ENCODE measurements around the gene MYLK. TPM values are rescaled to one million over a fixed set of nuclear protein-coding genes. Genes with fewer than 3 reads are reported as not detected.

The MYLK gene
- total and polyA plus RNA-seq, 9 of the 15 experiments (the other 6 are each of a cell fraction or from before 2014, with no cell fraction given): 0.11 to 0.53 (median 0.18) TPM; not detected in 2

- no peak overlapping the region for H3K4me3 ChIP-seq
- H3K36me3 ChIP-seq (ENCODE audit: control insufficient read depth, insufficient read depth, low read length): no peaks in the 10 kb centered on the region
- in situ Hi-C loops (cut with MboI): no loop called here
- ChIA-PET CTCF (ENCODE audit: low intra/inter-chr PET ratio) (no interaction called here), POLR2A (no interaction called here)
- H3K79me2 ChIP-seq (ENCODE audit: control insufficient read depth, insufficient read depth, low read length): no peaks in the 10 kb centered on the region
- peaks cover 0 to 6% of the 10 kb centered on the region in 2 experiments; a peak in 1 of 5 replicates for H3K27me3 ChIP-seq (ENCODE audit: control insufficient read depth in 2 of 2, insufficient read depth in 2 of 2, low read length in 2 of 2)
- no peaks in the 10 kb centered on the region for H4K20me1 ChIP-seq (replicated peaks; ENCODE audit: control insufficient read depth, insufficient read depth, low read length)
- no peak overlapping the region for H3K9ac ChIP-seq (ENCODE audit: insufficient read depth in 1 of 2, low read depth in 2 of 2, low read length in 2 of 2)
- no peaks in the 10 kb centered on the region for H3K9me3 ChIP-seq (replicated peaks; ENCODE audit: control insufficient read depth, insufficient read depth, low read depth, low read length)
- DNase-seq (ENCODE audit: extremely low read depth in 1 of 4, low spot score in 3 of 4) (no peak), FAIRE-seq (no peak), ATAC-seq (no peak)
- no peak overlapping the region for H3K27ac ChIP-seq (ENCODE audit: extremely low read depth, low read depth, low read length)
- no peak overlapping the region for H2AFZ ChIP-seq (ENCODE audit: low read depth, low read length)
- H3K4me1 ChIP-seq (replicated peaks in 1 of 2; ENCODE audit: control insufficient read depth in 2 of 2, insufficient read depth in 2 of 2, low read length in 2 of 2): no peaks in the 10 kb centered on the region
- H3K4me2 ChIP-seq (ENCODE audit: insufficient read depth, low read length): no peak overlapping the region
- no peaks in the 10 kb centered on the region for H3K9me1 ChIP-seq (ENCODE audit: control insufficient read depth, insufficient read depth, low read length)
- intact Hi-C loops (cut with micrococcal nuclease): no loop called here
- no TSS peak for BruUV-seq (replicated peaks)
- WGBS (ENCODE audit: insufficient coverage, low coverage, missing lambda C conversion rate): 0% methylated on average over 5 of the region's 5 CpGs
- TF ChIP-seq ESRRB (CRISPR knock-in tag; IDR thresholded peaks at IDR 0.05; ENCODE audit: borderline replicate concordance): no peak
- TF ChIP-seq UBTF (IDR thresholded peaks at IDR 0.05; ENCODE audit: borderline replicate concordance in 1 of 2, low read depth in 2 of 2, low read length in 2 of 2): no peak
- TF ChIP-seq ZBTB34 (CRISPR knock-in tag; IDR thresholded peaks at IDR 0.05): no peak
- TF ChIP-seq ZNF449 (CRISPR knock-in tag; IDR thresholded peaks at IDR 0.05): no peak
- no peak for TF ChIP-seq KLF13 (tag; IDR thresholded peaks at IDR 0.05; ENCODE audit: borderline replicate concordance, low read depth)
- TF ChIP-seq MTA1 (IDR thresholded peaks at IDR 0.05; ENCODE audit: borderline replicate concordance): no peak
- no peak for TF ChIP-seq CREBBP (IDR thresholded peaks at IDR 0.05; ENCODE audit: low read depth, low read length)
- TF ChIP-seq MEF2D (tag; conservative IDR thresholded peaks at IDR 0.05; ENCODE audit: low read depth): no peak
- TF ChIP-seq ZBTB33 (CRISPR knock-in tag; IDR thresholded peaks at IDR 0.05): no peak
- no peak for TF ChIP-seq RBBP5 (IDR thresholded peaks at IDR 0.05; ENCODE audit: borderline replicate concordance, insufficient read depth, low read length, poor library complexity, severe bottlenecking)
- no peak for TF ChIP-seq ZNF436 (CRISPR knock-in tag; IDR thresholded peaks at IDR 0.05)
- TF ChIP-seq ZNF668 (CRISPR knock-in tag; IDR thresholded peaks at IDR 0.05): no peak
- no peak for TF ChIP-seq CBX5 (IDR thresholded peaks at IDR 0.05; ENCODE audit: borderline replicate concordance, low read depth)
- no peak for TF ChIP-seq KDM2B (CRISPR knock-in tag; IDR thresholded peaks at IDR 0.05)
- no peak for TF ChIP-seq SOX6 (IDR thresholded peaks at IDR 0.05)
These were observed 97.0 kb downstream of the MYLK start for GRCh38 chr3:123787133-123787532.

Measured in K562 (cell line).